T-helper 2 cell treated with Interferon-gamma antibody and Interleukin-4, amounts not matched to agents 5 μg/mL and 100 μg/mL, for 36 hours (primary cell): Measurements from ENCODE around the gene SLC1A4.

Experiments used
- DNase-seq: peaks from one replicate; pipeline ENCODE4 v3.0.0; 2021; ENCODE audit warnings: low spot score
- H3K27ac Mint-ChIP-seq: one replicate; pipeline ENCODE4 v1.8.0; 2021; ENCODE audit warnings: mild to moderate bottlenecking, mixed read lengths
- H3K27me3 Mint-ChIP-seq: one replicate; pipeline ENCODE4 v1.8.0; 2021; ENCODE audit warnings: low read depth, mixed read lengths
- H3K36me3 Mint-ChIP-seq: one replicate; pipeline ENCODE4 v1.8.0; 2021; ENCODE audit warnings: low read depth, mixed read lengths
- H3K4me1 Mint-ChIP-seq: one replicate; pipeline ENCODE4 v1.8.0; 2021; ENCODE audit warnings: low read depth, mixed read lengths
- H3K4me3 Mint-ChIP-seq: one replicate; pipeline ENCODE4 v1.8.0; 2022; ENCODE audit warnings: mild to moderate bottlenecking, moderate library complexity, mixed read lengths
- H3K9me3 Mint-ChIP-seq: one replicate; pipeline ENCODE4 v1.8.0; 2021; ENCODE audit warnings: mixed read lengths

Gene SLC1A4

GRCh38 chr2:64975232-64975821 is 13.9 kb upstream of the SLC1A4 start:
- no peak for DNase-seq
- Mint-ChIP-seq H3K27me3 (no peaks in the 10 kb centered on the region), H3K9me3 (no peaks in the 10 kb centered on the region), H3K27ac (no peak overlapping the region), H3K4me1 (peaks cover 22% of the 10 kb centered on the region), H3K36me3 (no peaks in the 10 kb centered on the region), H3K4me3 (no peak overlapping the region)

GRCh38 chr2:64976276-64976675 is 12.9 kb upstream of the SLC1A4 start:
- Mint-ChIP-seq H3K36me3 (no peaks in the 10 kb centered on the region), H3K4me1 (peaks cover 28% of the 10 kb centered on the region), H3K9me3 (no peaks in the 10 kb centered on the region), H3K27ac (no peak overlapping the region), H3K4me3 (no peak overlapping the region), H3K27me3 (no peaks in the 10 kb centered on the region)
- no peak for DNase-seq

GRCh38 chr2:64978514-64979268 is 10.5 kb upstream of the SLC1A4 start:
- H3K4me1 Mint-ChIP-seq = peaks cover 50% of the 10 kb centered on the region
- no peak overlapping the region for H3K27ac Mint-ChIP-seq
- no peaks in the 10 kb centered on the region for H3K9me3 Mint-ChIP-seq
- DNase-seq = no peak
- H3K36me3 Mint-ChIP-seq = peaks cover 4% of the 10 kb centered on the region
- H3K4me3 Mint-ChIP-seq = no peak overlapping the region
- H3K27me3 Mint-ChIP-seq = no peaks in the 10 kb centered on the region

- Mint-ChIP-seq H3K36me3 (peaks cover 4% of the 10 kb centered on the region), H3K4me3 (peak overlapping the region; percentile 2), H3K27me3 (no peaks in the 10 kb centered on the region), H3K9me3 (no peaks in the 10 kb centered on the region), H3K4me1 (peaks cover 57% of the 10 kb centered on the region), H3K27ac (no peak overlapping the region)
- no peak for DNase-seq
These were observed 9.5 kb upstream of the SLC1A4 start for GRCh38 chr2:64979744-64980143.

GRCh38 chr2:64980183-64980582 is 9.0 kb upstream of the SLC1A4 start:
- Mint-ChIP-seq H3K4me1 (peaks cover 60% of the 10 kb centered on the region), H3K36me3 (peaks cover 4% of the 10 kb centered on the region), H3K27ac (no peak overlapping the region), H3K27me3 (no peaks in the 10 kb centered on the region), H3K9me3 (no peaks in the 10 kb centered on the region), H3K4me3 (no peak overlapping the region)
- DNase-seq = no peak

GRCh38 chr2:64982311-64982857 is 6.8 kb upstream of the SLC1A4 start:
- H3K9me3 Mint-ChIP-seq = no peaks in the 10 kb centered on the region
- peak overlapping the region; percentile 47 for H3K4me3 Mint-ChIP-seq
- peaks cover 76% of the 10 kb centered on the region for H3K4me1 Mint-ChIP-seq
- peak overlapping the region; percentile 69 for H3K27ac Mint-ChIP-seq
- H3K36me3 Mint-ChIP-seq = peaks cover 4% of the 10 kb centered on the region
- DNase-seq = peak; percentile 36
- H3K27me3 Mint-ChIP-seq = no peaks in the 10 kb centered on the region

GRCh38 chr2:64982932-64983331 is 6.3 kb upstream of the SLC1A4 start:
- Mint-ChIP-seq H3K4me1 (peaks cover 75% of the 10 kb centered on the region), H3K27ac (no peak overlapping the region), H3K27me3 (no peaks in the 10 kb centered on the region), H3K4me3 (no peak overlapping the region), H3K9me3 (no peaks in the 10 kb centered on the region), H3K36me3 (peaks cover 4% of the 10 kb centered on the region)
- DNase-seq = no peak

- no peaks in the 10 kb centered on the region for H3K27me3 Mint-ChIP-seq
- no peak for DNase-seq
- no peak overlapping the region for H3K27ac Mint-ChIP-seq
- peaks cover 9% of the 10 kb centered on the region for H3K36me3 Mint-ChIP-seq
- H3K4me3 Mint-ChIP-seq = no peak overlapping the region
- peaks cover 69% of the 10 kb centered on the region for H3K4me1 Mint-ChIP-seq
- H3K9me3 Mint-ChIP-seq = no peaks in the 10 kb centered on the region
These were observed 3.8 kb upstream of the SLC1A4 start for GRCh38 chr2:64985447-64985846.

- peak overlapping the region; percentile 89 for H3K27ac Mint-ChIP-seq
- H3K27me3 Mint-ChIP-seq = no peaks in the 10 kb centered on the region
- peaks cover 65% of the 10 kb centered on the region for H3K4me1 Mint-ChIP-seq
- H3K36me3 Mint-ChIP-seq = peaks cover 25% of the 10 kb centered on the region
- DNase-seq = no peak
- no peaks in the 10 kb centered on the region for H3K9me3 Mint-ChIP-seq
- H3K4me3 Mint-ChIP-seq = peak overlapping the region; percentile 82
These were observed 1.9 kb upstream of the SLC1A4 start for GRCh38 chr2:64987001-64987955.

- Mint-ChIP-seq H3K9me3 (no peaks in the 10 kb centered on the region), H3K4me3 (peak overlapping the region; percentile 82), H3K27me3 (no peaks in the 10 kb centered on the region), H3K27ac (peak overlapping the region; percentile 89), H3K36me3 (peaks cover 29% of the 10 kb centered on the region), H3K4me1 (peaks cover 62% of the 10 kb centered on the region)
- DNase-seq = no peak
These were observed 1.2 kb upstream of the SLC1A4 start for GRCh38 chr2:64987956-64988419.

- no peaks in the 10 kb centered on the region for H3K27me3 Mint-ChIP-seq
- H3K4me3 Mint-ChIP-seq = peak overlapping the region; percentile 82
- H3K36me3 Mint-ChIP-seq = peaks cover 34% of the 10 kb centered on the region
- H3K9me3 Mint-ChIP-seq = no peaks in the 10 kb centered on the region
- peak; percentile 82 for DNase-seq
- peak overlapping the region; percentile 89 for H3K27ac Mint-ChIP-seq
- H3K4me1 Mint-ChIP-seq = peaks cover 63% of the 10 kb centered on the region
These were observed 626 bp upstream of the SLC1A4 start for GRCh38 chr2:64988420-64989125.

GRCh38 chr2:64989982-64990614 is 899 bp downstream of the SLC1A4 start:
- H3K4me1 Mint-ChIP-seq = peaks cover 58% of the 10 kb centered on the region
- peaks cover 47% of the 10 kb centered on the region for H3K36me3 Mint-ChIP-seq
- H3K4me3 Mint-ChIP-seq = peak overlapping the region; percentile 92
- H3K9me3 Mint-ChIP-seq = no peaks in the 10 kb centered on the region
- no peaks in the 10 kb centered on the region for H3K27me3 Mint-ChIP-seq
- H3K27ac Mint-ChIP-seq = peak overlapping the region; percentile 85
- DNase-seq = no peak

- Mint-ChIP-seq H3K27ac (no peak overlapping the region), H3K4me3 (peak overlapping the region; percentile 92), H3K4me1 (peaks cover 51% of the 10 kb centered on the region)
These were observed 1.7 kb downstream of the SLC1A4 start for GRCh38 chr2:64990876-64991275.

More at GRCh38 chr2:64990876-64991275, 1.7 kb downstream of the SLC1A4 start:
- no peaks in the 10 kb centered on the region for H3K9me3 Mint-ChIP-seq
- H3K36me3 Mint-ChIP-seq = peaks cover 51% of the 10 kb centered on the region
- DNase-seq = no peak
- no peaks in the 10 kb centered on the region for H3K27me3 Mint-ChIP-seq
